ENCODE data around the gene BCL7A. TPM values are rescaled to one million over a fixed set of nuclear protein-coding genes. Genes with fewer than 3 reads are reported as not detected.

The BCL7A gene
- total and polyA plus RNA-seq, 2 of the 8 experiments (the other 6 are each of a cell fraction or from before 2014, with no cell fraction given): 11.9 to 12.7 TPM

DNA sequence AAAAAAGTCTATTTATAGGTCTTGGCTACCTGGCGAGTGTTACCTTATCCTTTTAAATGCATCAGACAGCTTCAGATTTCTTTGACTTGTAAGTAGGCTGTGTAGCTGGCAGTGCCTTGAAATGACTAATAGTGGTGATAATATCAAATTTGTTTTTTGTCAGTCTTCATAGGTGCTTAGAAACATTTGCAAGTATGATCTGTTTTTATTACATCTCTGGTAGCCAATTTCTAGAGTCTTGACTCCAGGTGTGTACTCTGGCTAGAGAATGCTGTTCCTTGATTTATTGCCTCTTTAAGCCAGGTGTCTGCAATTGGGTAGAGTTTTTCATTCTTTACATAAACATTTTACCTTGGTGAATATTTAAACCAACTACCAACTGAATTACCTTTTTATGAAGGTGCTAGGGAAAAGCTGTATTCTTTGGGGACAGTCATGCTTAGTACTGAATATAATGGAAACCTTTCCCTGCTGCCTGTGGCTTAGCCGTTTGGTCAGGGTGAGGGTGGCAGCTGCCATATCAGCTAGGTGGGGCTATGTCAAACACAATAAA, 89.5 kb downstream of the BCL7A start:
- ChIA-PET POLR2A (ENCODE audit: partially characterized antibody) (interaction anchor here (0.5 to 1.1 kb wide), 4 partner anchors 12 to 531 kb away, joined by 3 to 4 read pairs (median 3); no protein-coding TSS in a partner anchor), CTCF (ENCODE audit: partially characterized antibody) (interaction anchor here (0.6 to 1.8 kb wide), 9 partner anchors 12 to 1111 kb away, joined by 3 to 7 read pairs (median 3); partner anchors contain the start of gene RHOF)
- H2AFZ ChIP-seq (ENCODE audit: low read length): no peak overlapping the region
- no peak overlapping the region for H3K4ac ChIP-seq (replicated peaks; ENCODE audit: insufficient read length, low read depth, low read length)
- no peak overlapping the region for H4K5ac ChIP-seq (ENCODE audit: insufficient read length, low read depth, low read length)
- no peak overlapping the region for H4K91ac ChIP-seq (replicated peaks; ENCODE audit: insufficient read length, low read length)
- H3K4me2 ChIP-seq (ENCODE audit: insufficient read depth in 1 of 2, low read depth in 2 of 2, low read length in 2 of 2): no peak overlapping the region
- no peak overlapping the region for H2BK5ac ChIP-seq (ENCODE audit: low read depth, low read length)
- H4K20me1 ChIP-seq (replicated peaks in 1 of 2; ENCODE audit: control insufficient read depth in 1 of 2, insufficient read depth in 2 of 2, low read length in 2 of 2): peaks cover 0 to 2% of the 10 kb centered on the region in 2 experiments
- H3K18ac ChIP-seq (ENCODE audit: extremely low read depth, low read length): no peak overlapping the region
- WGBS, 2 experiments (ENCODE audit: extremely low coverage in 1 of 2, insufficient coverage in 1 of 2, insufficient read length in 1 of 2, insufficient replicate concordance in 2 of 2, low coverage in 1 of 2, low lambda C conversion rate in 2 of 2, missing lambda C conversion rate in 1 of 2): 84% methylated on average over 2 of the region's 2 CpGs; no CpG with 5 or more reads in 1 of the 2 experiments
- no peak overlapping the region for H3K9ac ChIP-seq (replicated peaks in 1 of 4; ENCODE audit: extremely low read depth in 1 of 4, low read depth in 3 of 4, low read length in 3 of 4)
- FAIRE-seq (no peak), DNase-seq (ENCODE audit: low read depth in 1 of 2, low spot score in 2 of 2) (no peak)
- H3K4me3 ChIP-seq (ENCODE audit: extremely low read depth in 1 of 4, insufficient read depth in 2 of 4, low read depth in 3 of 4, low read length in 4 of 4): no peak overlapping the region
- no peak overlapping the region for H3K14ac ChIP-seq (ENCODE audit: insufficient read length)
- no peak overlapping the region for H4K8ac ChIP-seq (ENCODE audit: extremely low read depth, insufficient read depth, low read length)
- peaks cover 2% of the 10 kb centered on the region; the same call in 1 of the 2 replicates for H3K79me1 ChIP-seq (ENCODE audit: low read depth, low read length)
- H3K56ac ChIP-seq (replicated peaks; ENCODE audit: insufficient read length, low read depth, low read length): no peak overlapping the region
- peaks cover 0 to 2% (median 0%) of the 10 kb centered on the region in 4 experiments; a peak in 2 of 7 replicates for H3K4me1 ChIP-seq (replicated peaks in 1 of 4; ENCODE audit: control insufficient read depth in 3 of 4, insufficient read depth in 4 of 4, low read length in 3 of 4)
- peaks cover 0 to 2% of the 10 kb centered on the region in 2 experiments; a peak in 1 of 4 replicates for H3K79me2 ChIP-seq (ENCODE audit: control insufficient read depth in 1 of 2, insufficient read depth in 2 of 2, low read length in 2 of 2)
- H2AK5ac ChIP-seq (ENCODE audit: low read depth, low read length): no peak overlapping the region
- no peak overlapping the region for H3K27ac ChIP-seq (ENCODE audit: low read depth, low read length)
- H3K9me3 ChIP-seq (ENCODE audit: insufficient read depth in 2 of 2, low read depth in 1 of 2, low read length in 1 of 2): no peaks in the 10 kb centered on the region
- no peak overlapping the region for H2BK12ac ChIP-seq (ENCODE audit: low read depth, low read length)
- H3K27me3 ChIP-seq (replicated peaks in 1 of 4; ENCODE audit: control insufficient read depth in 3 of 4, extremely low read depth in 1 of 4, insufficient read depth in 3 of 4, low read length in 3 of 4): no peaks in the 10 kb centered on the region
- no peaks in the 10 kb centered on the region for H3K23me2 ChIP-seq (ENCODE audit: low read depth, low read length)
- H2BK20ac ChIP-seq (ENCODE audit: low read length): no peak overlapping the region
- no peaks in the 10 kb centered on the region for H3K36me3 ChIP-seq (ENCODE audit: control insufficient read depth in 2 of 4, insufficient read depth in 4 of 4, low read length in 3 of 4)
- H2BK120ac ChIP-seq (replicated peaks; ENCODE audit: low read depth, low read length): no peak overlapping the region
- no peak overlapping the region for H3K23ac ChIP-seq (ENCODE audit: insufficient read length)
- H2BK15ac ChIP-seq (ENCODE audit: low read length): no peak overlapping the region
- TF ChIP-seq SP2 (IDR thresholded peaks at IDR 0.05; ENCODE audit: low read length) (no peak), CREB1 (IDR thresholded peaks at IDR 0.05) (no peak), RBBP5 (IDR thresholded peaks at IDR 0.05; ENCODE audit: borderline replicate concordance, low read depth, low read length) (no peak), BACH1 (IDR thresholded peaks at IDR 0.05; ENCODE audit: low read length) (no peak), SP1 (IDR thresholded peaks at IDR 0.05; ENCODE audit: low read depth, low read length) (no peak), EZH2 (IDR thresholded peaks at IDR 0.05; ENCODE audit: low read depth, low read length, severe bottlenecking) (no peak), HDAC6 (IDR thresholded peaks at IDR 0.05; ENCODE audit: low read depth, low read length) (no peak), CBX5 (IDR thresholded peaks at IDR 0.05; ENCODE audit: low read depth, low read length) (no peak), CHD2 (IDR thresholded peaks at IDR 0.05; ENCODE audit: low read length) (no peak)
- TF ChIP-seq, protein P1, sequence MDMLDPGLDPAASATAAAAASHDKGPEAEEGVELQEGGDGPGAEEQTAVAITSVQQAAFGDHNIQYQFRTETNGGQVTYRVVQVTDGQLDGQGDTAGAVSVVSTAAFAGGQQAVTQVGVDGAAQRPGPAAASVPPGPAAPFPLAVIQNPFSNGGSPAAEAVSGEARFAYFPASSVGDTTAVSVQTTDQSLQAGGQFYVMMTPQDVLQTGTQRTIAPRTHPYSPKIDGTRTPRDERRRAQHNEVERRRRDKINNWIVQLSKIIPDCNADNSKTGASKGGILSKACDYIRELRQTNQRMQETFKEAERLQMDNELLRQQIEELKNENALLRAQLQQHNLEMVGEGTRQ (IDR thresholded peaks at IDR 0.05; ENCODE audit: low read length): no peak
